Subcutaneous abdominal adipose tissue (tissue), 5 donors: Measurements from ENCODE around the gene MMRN1.
"Not testable (repeated sequence)": the region's sequence is repeated elsewhere in the genome, so short reads cannot be mapped to it uniquely, and the experiment has no call there.

Experiments
- H3K27ac ChIP-seq: one replicate; pipeline ENCODE4 v1.7.0; 2013; ENCODE audit warnings: low read depth, mild to moderate bottlenecking, inconsistent platforms, low read length, moderate library complexity
- H3K27me3 ChIP-seq, 5 donors: one replicate each; pipeline ENCODE4 v1.7.0; 2013; ENCODE audit warnings: low read length in 5 of 5, inconsistent platforms in 1 of 5; ENCODE audit not compliant: control insufficient read depth in 5 of 5, insufficient read depth in 4 of 5
- H3K36me3 ChIP-seq, 5 donors: one replicate each; pipeline ENCODE4 v1.7.0; 2013; ENCODE audit warnings: low read length in 5 of 5; ENCODE audit not compliant: control insufficient read depth in 5 of 5, insufficient read depth in 5 of 5
- H3K4me1 ChIP-seq, 5 donors: one replicate each; pipeline ENCODE4 v1.7.0; 2013; ENCODE audit warnings: low read length in 5 of 5, mild to moderate bottlenecking in 3 of 5, moderate library complexity in 1 of 5; ENCODE audit not compliant: control insufficient read depth in 5 of 5, insufficient read depth in 5 of 5
- H3K4me3 ChIP-seq, 5 donors: one replicate each; pipeline ENCODE4 v1.7.0; 2013; ENCODE audit warnings: low read length in 5 of 5, low read depth in 1 of 5
- H3K9ac ChIP-seq, 5 donors: one replicate each; pipeline ENCODE4 v1.7.0; 2013; ENCODE audit warnings: low read length in 5 of 5, mild to moderate bottlenecking in 4 of 5, moderate library complexity in 3 of 5
- H3K9me3 ChIP-seq, 5 donors: one replicate each; pipeline ENCODE4 v1.7.0; 2013; ENCODE audit warnings: low read length in 5 of 5; ENCODE audit not compliant: control insufficient read depth in 5 of 5
- donor health status: healthy.
- donor health status: healthy.
- donor health status: healthy.
- donor health status: healthy.
- donor health status: healthy.

MMRN1 gene

GRCh38 chr4:89879215-89879614 is 15.4 kb upstream of the MMRN1 start:
- H3K9ac ChIP-seq = no peak overlapping the region
- H3K27me3 ChIP-seq = peaks cover 0 to 6% (median 0%) of the 10 kb centered on the region in 5 donors
- no peaks in the 10 kb centered on the region for H3K4me1 ChIP-seq
- H3K36me3 ChIP-seq = no peaks in the 10 kb centered on the region
- H3K9me3 ChIP-seq = no peaks in the 10 kb centered on the region
- H3K27ac ChIP-seq = no peak overlapping the region
- no peak overlapping the region for H3K4me3 ChIP-seq

- Histone ChIP-seq H3K4me3 (no peak overlapping the region), H3K27ac (no peak overlapping the region), H3K4me1 (peaks cover 0 to 1% (median 0%) of the 10 kb centered on the region in 5 donors), H3K9me3 (no peaks in the 10 kb centered on the region), H3K36me3 (no peaks in the 10 kb centered on the region), H3K9ac (no peak overlapping the region), H3K27me3 (no peaks in the 10 kb centered on the region)
These were observed 5.4 kb upstream of the MMRN1 start for GRCh38 chr4:89889289-89889688.

GRCh38 chr4:89897867-89898266 is 3.2 kb downstream of the MMRN1 start:
- Histone ChIP-seq H3K27me3 (no peaks in the 10 kb centered on the region), H3K9me3 (no peaks in the 10 kb centered on the region), H3K9ac (no peak overlapping the region), H3K4me3 (no peak overlapping the region), H3K36me3 (no peaks in the 10 kb centered on the region), H3K4me1 (peaks cover 0 to 13% (median 7%) of the 10 kb centered on the region in 5 donors), H3K27ac (no peak overlapping the region)

- H3K4me3 ChIP-seq = no peak overlapping the region
- peaks cover 0 to 13% (median 7%) of the 10 kb centered on the region in 5 donors for H3K4me1 ChIP-seq
- H3K27me3 ChIP-seq = no peaks in the 10 kb centered on the region
- H3K36me3 ChIP-seq = no peaks in the 10 kb centered on the region
- H3K9ac ChIP-seq = no peak overlapping the region
- no peak overlapping the region for H3K27ac ChIP-seq
- no peaks in the 10 kb centered on the region for H3K9me3 ChIP-seq
These were observed 3.7 kb downstream of the MMRN1 start for GRCh38 chr4:89898304-89898716.

- no peak overlapping the region for H3K27ac ChIP-seq
- H3K27me3 ChIP-seq = no peaks in the 10 kb centered on the region
- no peaks in the 10 kb centered on the region for H3K36me3 ChIP-seq
- no peak overlapping the region for H3K4me3 ChIP-seq
- peaks cover 0 to 13% (median 7%) of the 10 kb centered on the region in 5 donors for H3K4me1 ChIP-seq
- no peak overlapping the region for H3K9ac ChIP-seq
- H3K9me3 ChIP-seq = no peaks in the 10 kb centered on the region
These were observed 4.5 kb downstream of the MMRN1 start for GRCh38 chr4:89899152-89899551.

GRCh38 chr4:89899854-89900253 is 5.2 kb downstream of the MMRN1 start:
- H3K9me3 ChIP-seq = no peaks in the 10 kb centered on the region
- no peaks in the 10 kb centered on the region for H3K36me3 ChIP-seq
- no peak overlapping the region for H3K9ac ChIP-seq
- H3K27ac ChIP-seq = no peak overlapping the region
- H3K4me3 ChIP-seq = no peak overlapping the region
- peaks cover 0 to 6% (median 4%) of the 10 kb centered on the region in 5 donors for H3K4me1 ChIP-seq
- no peaks in the 10 kb centered on the region for H3K27me3 ChIP-seq

- not testable (repeated sequence) for H3K4me3 ChIP-seq, H3K36me3 ChIP-seq, H3K9me3 ChIP-seq, H3K27ac ChIP-seq, H3K4me1 ChIP-seq, H3K27me3 ChIP-seq, H3K9ac ChIP-seq
These were observed 7.3 kb downstream of the MMRN1 start for GRCh38 chr4:89901808-89902431.

- no peaks in the 10 kb centered on the region for H3K9me3 ChIP-seq
- H3K27me3 ChIP-seq = no peaks in the 10 kb centered on the region
- no peak overlapping the region for H3K4me3 ChIP-seq
- H3K4me1 ChIP-seq = no peaks in the 10 kb centered on the region
- no peak overlapping the region for H3K9ac ChIP-seq
- H3K27ac ChIP-seq = no peak overlapping the region
- no peaks in the 10 kb centered on the region for H3K36me3 ChIP-seq
These were observed 9.9 kb downstream of the MMRN1 start for GRCh38 chr4:89904524-89904923.

GRCh38 chr4:89906316-89906715 is 11.7 kb downstream of the MMRN1 start:
- H3K4me3 ChIP-seq = no peak overlapping the region
- no peak overlapping the region for H3K9ac ChIP-seq
- H3K27ac ChIP-seq = no peak overlapping the region

GRCh38 chr4:89906777-89907521 is 12.3 kb downstream of the MMRN1 start:
- no peaks in the 10 kb centered on the region for H3K36me3 ChIP-seq
- H3K27me3 ChIP-seq = no peaks in the 10 kb centered on the region
- no peak overlapping the region for H3K4me3 ChIP-seq
- H3K4me1 ChIP-seq = no peaks in the 10 kb centered on the region
- H3K9ac ChIP-seq = no peak overlapping the region
- no peak overlapping the region for H3K27ac ChIP-seq
- no peaks in the 10 kb centered on the region for H3K9me3 ChIP-seq

More at GRCh38 chr4:89906316-89906715, 11.7 kb downstream of the MMRN1 start:
- Histone ChIP-seq H3K27me3 (no peaks in the 10 kb centered on the region), H3K36me3 (no peaks in the 10 kb centered on the region), H3K9me3 (no peaks in the 10 kb centered on the region), H3K4me1 (no peaks in the 10 kb centered on the region)
